Right kidney (tissue), 1 donor: Measurements from ENCODE around the gene SPTBN4.
"Not testable (repeated sequence)": the region's sequence is repeated elsewhere in the genome, so short reads cannot be mapped to it uniquely, and the experiment has no call there.

Experiments
- DNase-seq: peaks from one replicate; pipeline ENCODE4 v3.0.0-alpha.2; 2016

The SPTBN4 gene

DNA sequence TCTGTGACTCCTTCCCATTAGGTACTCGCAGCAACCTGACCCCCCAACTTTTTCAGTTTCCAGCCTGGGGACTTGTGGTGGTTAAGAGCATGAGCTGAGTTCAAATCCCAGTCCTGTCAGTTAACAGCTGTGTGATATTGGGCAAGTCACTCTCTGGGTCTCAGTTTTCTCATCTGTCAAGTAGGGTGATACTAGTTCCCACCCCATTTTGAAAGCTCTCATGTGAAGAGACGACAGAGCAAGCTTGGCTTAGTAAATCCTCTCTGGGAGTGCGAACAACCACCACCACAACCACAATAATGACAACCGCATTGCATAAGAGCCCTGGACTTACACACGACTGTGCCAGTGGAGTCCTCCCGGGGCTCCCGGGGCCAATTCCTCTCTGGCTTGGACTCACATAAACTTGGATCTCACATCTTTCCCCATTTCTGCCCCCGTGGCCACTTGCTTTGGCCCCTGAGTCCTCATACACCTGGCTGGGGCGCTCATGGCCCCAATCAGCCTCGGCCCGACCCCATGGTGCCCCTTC, 1.7 kb upstream of the SPTBN4 start:
- no peak for DNase-seq

DNA sequence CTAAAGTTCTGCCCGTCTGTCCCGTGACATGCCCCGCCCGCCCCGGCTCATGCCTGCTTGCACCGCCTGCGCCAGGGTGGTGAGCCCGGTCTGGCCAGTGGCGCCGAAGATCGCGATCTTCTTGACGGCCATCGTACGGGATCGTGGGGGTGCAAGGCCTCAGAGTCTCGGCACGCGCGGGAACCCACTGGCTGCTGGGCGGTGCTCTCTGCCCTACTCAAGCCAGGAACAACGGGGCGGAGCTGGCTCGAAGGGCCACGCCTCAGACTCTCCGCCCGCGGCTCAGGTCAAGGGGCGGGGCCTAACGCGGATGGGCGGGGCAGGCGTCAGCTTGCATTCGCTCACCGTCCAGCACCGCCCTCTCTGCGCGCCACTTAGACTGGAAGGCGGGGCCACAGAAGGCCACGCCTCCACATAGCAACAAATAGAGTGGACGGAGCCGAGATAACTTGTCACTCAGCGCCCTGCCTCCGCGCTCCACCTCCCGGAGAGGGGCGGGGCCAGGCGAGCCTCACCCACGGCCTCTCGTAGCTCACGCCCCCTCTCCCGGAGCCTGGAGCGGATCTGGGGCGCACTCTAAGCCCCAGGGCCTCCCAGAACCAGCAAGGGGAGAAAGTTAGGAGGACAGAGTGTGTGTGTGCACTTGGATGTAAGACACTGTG, 1.1 kb upstream of the SPTBN4 start, which contains the start of gene BLVRB:
Gene BLVRB (minus strand): TSS at position 189 of the 662 bp plus-strand sequence. CDS start 57 bp downstream, at position 132.
- DNase-seq, result peak; percentile 97

DNA sequence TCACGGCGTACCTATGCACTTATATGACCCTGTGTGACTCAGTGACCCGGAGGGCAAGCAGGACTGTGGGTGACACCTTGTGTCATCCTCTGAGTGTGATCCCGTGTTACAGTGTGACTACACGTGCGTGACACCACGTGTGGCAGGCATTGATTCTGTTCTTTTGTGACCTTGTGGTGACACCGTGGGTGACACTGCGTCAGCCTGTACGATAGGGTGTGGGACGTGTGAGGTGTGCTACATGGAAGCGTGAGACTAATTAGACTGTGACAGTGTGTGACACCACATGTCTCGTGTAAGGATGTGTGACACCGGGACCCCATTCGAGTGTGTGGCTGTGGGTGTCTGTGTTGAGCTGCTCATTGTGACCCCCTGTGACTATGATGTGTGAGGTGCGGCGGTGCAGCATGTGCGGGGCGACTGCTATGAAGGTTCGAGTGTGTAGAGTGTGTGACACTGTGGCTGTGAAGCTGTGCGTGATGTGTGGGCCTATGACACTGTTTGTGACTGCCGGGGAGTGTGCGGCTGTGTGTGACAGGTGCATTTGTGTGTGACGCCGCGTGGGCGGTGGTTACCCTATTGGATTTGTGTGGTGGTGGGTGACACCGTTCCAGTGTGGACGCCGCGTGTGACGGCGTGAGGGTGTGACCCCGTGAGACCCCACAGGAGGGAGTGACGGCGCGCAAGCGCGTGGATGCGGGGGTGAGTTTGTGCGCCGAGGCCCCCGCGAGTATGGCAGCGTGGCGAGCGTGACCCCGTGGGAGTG, 399 bp upstream of the SPTBN4 start:
- peak; percentile 61 for DNase-seq

DNA sequence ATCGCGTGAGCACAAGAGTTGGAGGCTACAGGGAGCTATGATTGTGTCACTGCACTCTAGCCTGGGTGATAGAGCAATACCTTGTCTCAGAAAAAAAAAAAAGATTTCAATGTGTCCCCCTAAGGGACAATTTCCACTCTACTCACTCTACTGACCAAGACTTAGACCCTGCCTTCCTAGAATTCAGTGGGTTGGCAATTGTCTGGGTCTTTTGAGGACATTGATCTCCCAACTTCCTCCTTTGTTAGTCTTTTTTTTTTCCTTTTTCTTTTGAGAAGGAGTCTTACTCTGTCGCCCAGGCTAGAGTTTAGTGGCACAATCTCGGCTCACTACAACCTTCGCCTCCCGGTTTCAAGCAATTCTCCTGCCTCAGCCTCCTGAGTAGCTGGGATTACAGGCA, 2.2 kb downstream of the SPTBN4 start:
- no peak for DNase-seq

DNA sequence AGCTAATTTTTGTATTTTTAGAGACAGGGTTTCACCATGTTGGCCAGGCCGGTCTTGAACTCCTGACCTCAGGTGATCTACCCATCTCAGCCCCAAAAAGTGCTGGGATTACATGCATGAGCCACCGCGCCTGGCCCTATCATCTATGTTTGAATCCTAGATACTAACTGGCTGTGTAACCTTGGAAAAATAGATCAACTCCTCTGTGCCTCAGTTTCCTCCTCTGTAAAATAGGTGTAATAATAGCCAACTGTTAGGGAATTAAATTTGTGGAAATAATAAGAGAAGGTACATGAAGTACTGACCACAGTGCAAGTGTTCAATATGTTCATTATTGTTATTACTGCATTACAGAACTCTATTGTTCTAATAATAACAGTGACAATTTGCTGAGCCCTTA, 4.3 kb downstream of the SPTBN4 start:
- no peak for DNase-seq

GRCh38 chr19:40472516-40472915, 5.7 kb downstream of the SPTBN4 start:
- DNase-seq, result no peak

DNA sequence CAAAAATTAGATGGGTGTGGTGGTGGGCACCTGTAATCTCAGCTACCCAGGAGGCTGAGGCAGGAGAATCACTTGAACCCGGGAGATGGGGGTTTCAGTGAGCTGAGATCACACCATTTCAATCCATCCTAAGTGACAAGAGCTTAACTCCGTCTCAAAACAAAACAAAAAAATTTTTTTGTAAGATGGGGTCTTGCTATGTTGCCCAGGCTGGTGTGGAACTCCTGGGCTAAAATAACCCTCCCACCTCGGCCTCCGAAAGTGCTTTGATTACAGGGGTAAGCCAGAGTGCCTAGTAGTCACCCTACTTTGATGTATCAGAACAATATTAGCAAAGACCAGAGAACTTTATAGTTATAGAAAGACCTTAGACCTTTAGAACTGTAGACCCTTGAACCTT, 7.9 kb downstream of the SPTBN4 start:
- DNase-seq, result no peak

DNA sequence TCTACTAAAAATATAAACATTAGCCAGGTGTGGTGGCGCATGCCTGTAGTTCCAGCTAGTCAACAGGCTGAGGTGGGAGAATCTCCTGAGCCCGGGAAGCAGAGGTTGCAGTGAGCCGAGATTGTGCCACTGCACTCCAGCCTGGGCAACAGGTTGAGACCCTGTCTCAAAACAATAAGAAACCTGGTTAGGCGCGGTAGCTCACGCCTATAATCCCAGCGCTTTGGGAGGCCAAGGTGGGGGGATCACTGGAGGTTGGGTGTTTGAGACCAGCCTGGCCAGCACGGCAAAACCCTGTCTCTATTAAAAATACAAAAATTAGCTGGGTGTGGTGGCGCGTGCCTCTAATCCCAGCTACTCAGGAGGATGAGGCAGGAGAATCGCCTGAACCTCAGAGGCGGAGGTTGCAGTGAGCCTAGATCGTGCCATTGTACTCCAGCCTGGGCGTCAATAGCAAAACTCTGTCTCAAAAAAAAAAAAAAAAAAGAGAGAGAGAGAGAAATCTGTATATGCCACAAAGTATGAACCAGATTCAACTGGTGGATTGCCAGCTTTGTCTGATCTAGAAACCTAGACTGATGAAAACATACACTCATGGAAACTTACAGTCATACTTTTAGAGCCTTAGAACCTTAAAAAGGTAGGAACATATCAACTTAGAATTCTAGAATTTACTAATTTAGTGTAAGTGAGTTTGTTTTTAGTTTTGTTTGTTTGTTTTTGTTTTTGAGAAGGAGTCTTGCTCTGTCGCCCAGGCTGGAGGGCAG, 9.3 kb downstream of the SPTBN4 start:
- not testable (repeated sequence) for DNase-seq

DNA sequence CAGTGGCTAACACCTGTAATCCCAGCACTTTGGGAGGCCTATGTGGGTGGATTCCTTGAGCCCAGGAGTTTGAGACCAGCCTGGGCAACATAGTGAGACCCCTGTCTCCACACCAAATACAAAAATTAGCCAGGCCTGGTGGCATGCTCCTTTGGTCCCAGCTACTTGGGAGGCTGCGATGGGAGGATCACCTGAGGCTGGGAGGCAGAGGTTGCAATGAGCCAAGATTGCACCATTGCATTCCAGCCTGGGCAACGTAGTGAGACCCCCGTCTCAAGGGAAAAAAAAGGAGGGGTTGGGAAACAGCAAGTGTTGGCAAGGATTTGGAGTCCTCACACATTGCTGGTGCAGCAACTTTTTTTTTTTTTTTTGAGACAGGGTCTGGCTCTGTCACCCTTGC, 19.2 kb downstream of the SPTBN4 start:
- DNase-seq, result no peak

DNA sequence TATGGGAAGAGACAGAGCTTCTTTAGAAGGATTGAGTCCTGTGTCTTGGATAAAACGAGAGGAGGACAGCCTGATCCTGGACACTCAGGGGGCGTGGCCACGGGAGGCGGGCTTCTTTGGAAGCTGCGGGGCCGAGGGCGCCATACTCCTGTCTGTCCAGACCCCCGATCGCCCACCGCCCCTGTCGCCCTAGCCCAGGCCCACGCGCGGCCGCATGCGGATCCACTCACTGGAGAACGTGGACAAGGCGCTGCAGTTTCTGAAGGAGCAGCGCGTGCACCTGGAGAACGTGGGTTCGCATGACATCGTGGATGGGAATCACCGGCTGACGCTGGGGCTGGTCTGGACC, 23.1 kb downstream of the SPTBN4 start:
- no peak for DNase-seq

GRCh38 chr19:40492274-40492673, 25.5 kb downstream of the SPTBN4 start:
- no peak for DNase-seq

GRCh38 chr19:40493778-40494177, 27.0 kb downstream of the SPTBN4 start:
- no peak for DNase-seq

DNA sequence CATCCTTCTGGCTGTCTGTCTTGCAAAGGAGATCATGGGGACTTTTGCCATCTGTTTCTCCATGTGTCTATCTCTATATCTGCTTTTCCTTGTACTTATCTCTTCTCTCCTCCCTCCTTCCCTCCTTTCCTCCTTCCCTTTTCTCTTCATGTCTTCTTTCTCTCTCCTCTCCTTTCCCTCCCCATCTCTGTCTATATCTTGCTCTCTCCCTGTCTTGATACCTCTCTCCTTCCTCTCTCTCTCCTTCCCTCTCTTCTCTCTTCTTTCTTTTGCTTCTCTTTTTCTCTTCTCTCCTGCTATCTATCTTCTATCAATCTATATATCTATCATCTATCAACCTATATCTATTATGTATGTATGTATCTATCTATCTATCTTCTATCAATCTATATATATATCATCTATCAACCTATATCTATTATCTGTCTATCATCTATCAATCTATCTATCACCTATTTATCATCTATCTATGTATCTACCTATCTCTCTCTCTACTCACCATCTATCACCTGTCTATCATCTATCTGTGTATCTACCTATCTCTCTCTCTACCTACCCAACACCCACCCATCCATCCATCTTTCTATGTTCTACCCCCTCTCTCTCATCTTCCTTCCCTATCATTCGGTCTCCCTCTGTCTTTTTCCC, 27.5 kb downstream of the SPTBN4 start:
- DNase-seq, result no peak

DNA sequence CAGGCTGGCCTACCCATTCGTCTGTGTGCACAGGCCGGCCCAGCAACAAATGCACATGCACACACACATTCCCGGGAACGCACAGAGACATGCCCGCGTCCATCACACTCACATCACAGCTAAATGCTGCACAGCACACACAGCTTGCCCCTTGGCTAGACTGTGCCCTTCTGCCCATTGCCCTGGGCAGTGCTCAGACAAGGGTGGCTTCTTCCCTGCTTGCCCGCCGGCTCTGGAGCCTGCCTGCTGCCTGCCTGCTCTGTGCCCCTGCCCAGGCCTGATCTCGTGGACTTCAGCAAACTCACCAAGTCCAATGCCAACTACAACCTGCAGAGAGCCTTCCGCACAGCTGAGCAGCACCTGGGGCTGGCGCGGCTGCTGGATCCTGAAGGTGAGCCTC, 30.4 kb downstream of the SPTBN4 start:
- no peak for DNase-seq

GRCh38 chr19:40499320-40499719, 32.5 kb downstream of the SPTBN4 start:
- no peak for DNase-seq

DNA sequence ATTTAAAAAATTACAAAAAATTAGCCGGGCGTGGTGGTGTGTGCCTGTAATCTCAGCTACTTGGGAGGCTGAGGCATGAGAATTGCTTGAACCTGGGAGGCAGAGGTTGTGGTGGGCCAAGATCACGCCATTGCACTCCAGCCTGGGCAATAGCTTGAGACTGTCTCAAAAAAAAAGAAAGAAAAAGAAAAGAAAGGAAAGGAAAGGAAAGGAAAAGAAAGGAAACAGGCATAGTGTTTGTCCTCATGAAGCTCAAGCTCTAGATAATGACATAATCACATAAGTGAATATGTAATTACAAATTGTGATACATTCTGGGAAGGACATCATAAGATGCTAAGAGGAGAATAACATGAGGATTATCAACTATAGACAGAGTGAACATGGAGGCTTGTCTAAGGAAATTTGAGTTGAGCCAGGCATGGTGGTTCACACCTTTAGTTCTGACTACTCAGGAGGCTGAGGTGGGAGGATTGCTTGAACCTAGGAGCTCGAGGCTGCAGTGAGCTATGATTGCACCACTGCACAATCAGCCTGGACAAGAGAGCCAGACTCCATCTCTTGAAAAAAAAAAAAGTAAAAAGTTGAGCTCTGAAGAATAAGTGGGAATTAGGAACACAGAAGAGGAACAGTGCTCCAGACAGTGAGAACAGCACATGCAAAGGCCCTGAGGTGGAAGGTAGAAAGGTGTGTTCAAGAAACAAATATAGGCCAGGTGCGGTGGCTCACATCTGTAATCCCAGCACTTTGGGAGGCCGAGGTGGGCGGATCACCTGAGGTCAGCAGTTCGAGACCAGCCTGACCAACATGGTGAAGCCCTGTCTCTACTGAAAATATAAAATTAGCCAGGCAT, 34.1 kb downstream of the SPTBN4 start:
- DNase-seq, result not testable (repeated sequence)

- DNase-seq, result no peak
These were observed 34.8 kb downstream of the SPTBN4 start for GRCh38 chr19:40501599-40501998.

DNA sequence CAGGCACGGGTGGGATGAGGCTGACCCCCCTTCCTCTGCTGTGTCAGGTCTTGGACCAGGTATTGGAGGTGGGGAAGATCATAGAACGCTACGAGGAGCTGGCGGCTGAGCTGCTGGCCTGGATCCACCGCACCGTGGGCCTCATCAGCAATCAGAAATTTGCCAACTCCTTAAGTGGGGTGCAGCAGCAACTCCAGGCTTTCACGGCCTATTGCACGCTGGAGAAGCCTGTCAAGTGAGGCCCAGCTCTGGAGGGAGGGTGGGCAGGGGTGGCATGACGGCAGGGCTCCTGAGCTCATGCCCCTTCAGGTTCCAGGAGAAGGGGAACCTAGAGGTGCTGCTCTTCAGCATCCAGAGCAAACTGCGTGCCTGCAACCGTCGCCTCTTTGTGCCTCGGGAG, 35.3 kb downstream of the SPTBN4 start:
- no peak for DNase-seq

GRCh38 chr19:40502647-40503319, 36.0 kb downstream of the SPTBN4 start:
- DNase-seq, result no peak

DNA sequence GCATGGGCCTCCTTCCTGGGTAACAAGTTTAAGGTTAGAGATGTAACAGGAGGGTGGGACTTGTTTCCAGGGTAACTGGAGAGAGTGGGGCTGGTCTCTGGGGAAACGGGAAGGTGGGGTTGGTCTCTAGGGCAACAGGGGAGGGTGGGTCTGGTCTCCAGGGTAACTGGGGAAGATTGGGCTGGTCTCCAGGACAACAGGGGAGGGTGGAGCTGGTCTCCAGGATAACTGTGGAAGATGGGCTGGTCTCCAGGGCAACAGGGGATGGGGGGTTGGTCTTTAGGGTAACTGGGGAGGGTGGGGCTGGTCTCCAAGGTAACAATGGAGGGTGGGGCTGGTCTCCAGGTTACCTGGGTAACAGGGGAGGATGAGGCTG, 36.5 kb downstream of the SPTBN4 start:
- no peak for DNase-seq

- no peak for DNase-seq
These were observed 39.3 kb downstream of the SPTBN4 start for GRCh38 chr19:40506099-40506498.
